K562 (cell line): ENCODE results near the gene ANKLE1.

Experiments used
- GATAD2B ChIP-seq: fragments of 450-650 bp; IDR thresholded peaks from 2 replicates; pipeline ENCODE4 v1.6.1; 2017; ENCODE audit warnings: mild to moderate bottlenecking, borderline replicate concordance
- KLF1 ChIP-seq: fragments of 450-650 bp; IDR thresholded peaks from 2 replicates; pipeline ENCODE4 v1.6.1; 2016; ENCODE audit warnings: missing genetic modification characterization, missing compliant biosample characterization
- NFRKB ChIP-seq: fragments of 450-650 bp; IDR thresholded peaks from 2 replicates; pipeline ENCODE4 v1.6.1; 2016; ENCODE audit warnings: low read depth
- POLR2AphosphoS2 ChIP-seq: IDR thresholded peaks from 2 replicates; pipeline ENCODE4 v1.6.1; 2012; ENCODE audit warnings: low read length, improper control_type of control experiment
- ZNF174 ChIP-seq: fragments of 250-450 bp; sonication (Bioruptor Pico); IDR thresholded peaks from 2 replicates; pipeline ENCODE4 v1.4.0; 2020; ENCODE audit warnings: mild to moderate bottlenecking
- TF ChIP-seq, protein P1 (sequence below), 3 experiments: IDR thresholded peaks in 2 of 3; conservative IDR thresholded peaks in 1 of 3; 2 replicates each; pipeline ENCODE4 v1.5.1; 2011 to 2012; ENCODE audit warnings: low read length in 3 of 3, mild to moderate bottlenecking in 3 of 3, control low read depth in 2 of 3, improper control_type of control experiment in 1 of 3, inconsistent platforms in 1 of 3, low read depth in 1 of 3, mixed read lengths in 1 of 3, moderate library complexity in 1 of 3; ENCODE audit not compliant: insufficient read depth in 2 of 3
- TF ChIP-seq, protein P2 (sequence below): sonication (generic); formaldehyde crosslinking; IDR thresholded peaks from 2 replicates; pipeline ENCODE4 v1.8.0; 2022; ENCODE audit warnings: missing genetic modification reagents, mild to moderate bottlenecking, borderline replicate concordance

DNA sequence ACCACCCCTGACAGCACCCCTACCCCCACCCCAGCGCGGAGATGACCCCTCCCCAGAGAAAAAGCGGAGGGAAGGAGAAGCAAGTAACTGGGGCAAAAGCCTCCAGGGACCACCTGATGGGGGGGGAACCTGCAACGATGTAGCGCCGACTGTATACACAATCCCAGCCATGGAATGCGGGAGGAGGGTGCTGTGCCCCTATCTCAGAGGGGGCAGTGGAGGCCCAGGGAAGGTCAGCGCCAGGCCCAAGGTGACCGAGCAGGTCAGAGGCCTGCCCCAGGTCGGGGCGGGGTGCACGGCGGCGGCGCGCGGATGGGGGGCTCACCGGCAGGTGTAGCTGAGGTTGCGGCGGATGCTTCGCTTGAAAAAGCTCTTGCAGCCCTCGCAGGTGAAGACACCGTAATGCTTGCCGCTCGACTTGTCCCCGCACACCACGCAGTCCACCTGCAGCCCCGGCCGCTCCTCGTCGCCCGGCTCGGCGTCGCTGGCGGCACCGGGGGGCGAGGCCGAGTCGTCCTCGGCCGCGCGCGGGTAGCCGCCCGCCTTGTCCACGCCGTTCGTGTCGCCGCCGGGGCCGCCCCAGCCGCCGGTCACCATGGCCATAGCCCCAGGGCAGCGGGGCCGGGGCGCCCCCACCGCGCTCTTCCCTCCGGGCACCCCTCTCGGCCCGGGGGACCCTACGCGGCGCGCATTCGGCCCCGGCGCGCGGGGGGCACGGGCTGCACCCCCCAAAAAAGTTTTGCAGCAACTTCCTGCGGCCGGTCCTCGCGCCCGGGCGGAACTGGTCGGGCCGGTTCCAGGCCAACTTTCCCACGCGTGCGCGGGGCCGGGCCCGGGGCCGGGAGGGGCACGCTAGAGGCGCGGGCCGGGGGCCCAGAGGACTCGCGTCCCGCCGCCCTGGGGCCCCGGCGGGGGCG, 36.8 kb upstream of the ANKLE1 start:
- TF ChIP-seq GATAD2B: peak; percentile 38; the same call in 1 of the 2 replicates
- TF ChIP-seq, protein P1, sequence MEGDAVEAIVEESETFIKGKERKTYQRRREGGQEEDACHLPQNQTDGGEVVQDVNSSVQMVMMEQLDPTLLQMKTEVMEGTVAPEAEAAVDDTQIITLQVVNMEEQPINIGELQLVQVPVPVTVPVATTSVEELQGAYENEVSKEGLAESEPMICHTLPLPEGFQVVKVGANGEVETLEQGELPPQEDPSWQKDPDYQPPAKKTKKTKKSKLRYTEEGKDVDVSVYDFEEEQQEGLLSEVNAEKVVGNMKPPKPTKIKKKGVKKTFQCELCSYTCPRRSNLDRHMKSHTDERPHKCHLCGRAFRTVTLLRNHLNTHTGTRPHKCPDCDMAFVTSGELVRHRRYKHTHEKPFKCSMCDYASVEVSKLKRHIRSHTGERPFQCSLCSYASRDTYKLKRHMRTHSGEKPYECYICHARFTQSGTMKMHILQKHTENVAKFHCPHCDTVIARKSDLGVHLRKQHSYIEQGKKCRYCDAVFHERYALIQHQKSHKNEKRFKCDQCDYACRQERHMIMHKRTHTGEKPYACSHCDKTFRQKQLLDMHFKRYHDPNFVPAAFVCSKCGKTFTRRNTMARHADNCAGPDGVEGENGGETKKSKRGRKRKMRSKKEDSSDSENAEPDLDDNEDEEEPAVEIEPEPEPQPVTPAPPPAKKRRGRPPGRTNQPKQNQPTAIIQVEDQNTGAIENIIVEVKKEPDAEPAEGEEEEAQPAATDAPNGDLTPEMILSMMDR (IDR thresholded peaks at IDR 0.05 in 2 of 3, conservative IDR thresholded peaks at IDR 0.05 in 1 of 3; ENCODE audit: insufficient read depth in 2 of 3, low read depth in 1 of 3, low read length in 3 of 3): no peak
- TF ChIP-seq, protein P2, sequence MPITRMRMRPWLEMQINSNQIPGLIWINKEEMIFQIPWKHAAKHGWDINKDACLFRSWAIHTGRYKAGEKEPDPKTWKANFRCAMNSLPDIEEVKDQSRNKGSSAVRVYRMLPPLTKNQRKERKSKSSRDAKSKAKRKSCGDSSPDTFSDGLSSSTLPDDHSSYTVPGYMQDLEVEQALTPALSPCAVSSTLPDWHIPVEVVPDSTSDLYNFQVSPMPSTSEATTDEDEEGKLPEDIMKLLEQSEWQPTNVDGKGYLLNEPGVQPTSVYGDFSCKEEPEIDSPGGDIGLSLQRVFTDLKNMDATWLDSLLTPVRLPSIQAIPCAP (CRISPR knock-in tag): no peak
- TF ChIP-seq KLF1 (tag): no peak
- TF ChIP-seq NFRKB: no peak
- no peak for TF ChIP-seq POLR2AphosphoS2
- no peak for TF ChIP-seq ZNF174 (CRISPR knock-in tag)
